HK-2 (cell line): Measurements from ENCODE around the gene PHLDB1.

ENCODE experiments used
- DNase-seq: peaks from one replicate; pipeline ENCODE4 v3.0.0-alpha.2; 2018; ENCODE audit not compliant: unreplicated experiment

Gene PHLDB1

GRCh38 chr11:118638726-118639125, 31.3 kb downstream of the PHLDB1 start:
- no peak for DNase-seq

- no peak for DNase-seq
Measured at GRCh38 chr11:118639899-118640298, 32.5 kb downstream of the PHLDB1 start.

GRCh38 chr11:118640332-118641154, 33.1 kb downstream of the PHLDB1 start:
- no peak for DNase-seq

GRCh38 chr11:118641397-118642019, 34.1 kb downstream of the PHLDB1 start:
- DNase-seq = no peak

GRCh38 chr11:118643142-118643994, 36.0 kb downstream of the PHLDB1 start:
- DNase-seq = no peak

- no peak for DNase-seq
Measured at GRCh38 chr11:118643995-118644345, 36.6 kb downstream of the PHLDB1 start.

GRCh38 chr11:118644496-118644895, 37.1 kb downstream of the PHLDB1 start:
- no peak for DNase-seq

- no peak for DNase-seq
Measured at GRCh38 chr11:118645066-118645715, 37.8 kb downstream of the PHLDB1 start.

GRCh38 chr11:118646393-118646792, 39.0 kb downstream of the PHLDB1 start:
- DNase-seq = no peak

- no peak for DNase-seq
Measured at GRCh38 chr11:118648291-118648690, 40.9 kb downstream of the PHLDB1 start.

- no peak for DNase-seq
Measured at GRCh38 chr11:118649941-118650340, 42.5 kb downstream of the PHLDB1 start.

- DNase-seq = no peak
Measured at GRCh38 chr11:118650366-118650765, 43.0 kb downstream of the PHLDB1 start.

- no peak for DNase-seq
Measured at GRCh38 chr11:118651820-118652219, 44.4 kb downstream of the PHLDB1 start.

GRCh38 chr11:118652681-118653181, 45.3 kb downstream of the PHLDB1 start:
- no peak for DNase-seq

GRCh38 chr11:118653684-118654390, 46.4 kb downstream of the PHLDB1 start:
- no peak for DNase-seq

- DNase-seq = no peak
Measured at GRCh38 chr11:118655486-118656190, 48.2 kb downstream of the PHLDB1 start.

- no peak for DNase-seq
Measured at GRCh38 chr11:118656563-118657165, 49.2 kb downstream of the PHLDB1 start.

GRCh38 chr11:118657238-118657637, 49.8 kb downstream of the PHLDB1 start:
- DNase-seq = no peak

- DNase-seq = no peak
Measured at GRCh38 chr11:118657709-118658428, 50.5 kb downstream of the PHLDB1 start.
